Measurements from ENCODE around the gene PREP. TPM values are rescaled to one million over a fixed set of nuclear protein-coding genes. Genes with fewer than 3 reads are reported as not detected.

Gene PREP
- total RNA-seq, 2 donors from 2014 or later: 48.1 to 61.0 TPM

GRCh38 chr6:105278035-105278434, 124.8 kb downstream of the PREP start:
- H3K27ac Mint-ChIP-seq: no peak overlapping the region
- H3K4me1 Mint-ChIP-seq (ENCODE audit: low read depth in 2 of 2): no peaks in the 10 kb centered on the region
- no peaks in the 10 kb centered on the region for H3K27me3 Mint-ChIP-seq
- peaks cover 28% of the 10 kb centered on the region for H3K36me3 Mint-ChIP-seq
- ATAC-seq (no peak), DNase-seq (ENCODE audit: low spot score) (no peak)
- no peak overlapping the region for H3K4me3 Mint-ChIP-seq
- H3K9me3 Mint-ChIP-seq: no peaks in the 10 kb centered on the region

DNA sequence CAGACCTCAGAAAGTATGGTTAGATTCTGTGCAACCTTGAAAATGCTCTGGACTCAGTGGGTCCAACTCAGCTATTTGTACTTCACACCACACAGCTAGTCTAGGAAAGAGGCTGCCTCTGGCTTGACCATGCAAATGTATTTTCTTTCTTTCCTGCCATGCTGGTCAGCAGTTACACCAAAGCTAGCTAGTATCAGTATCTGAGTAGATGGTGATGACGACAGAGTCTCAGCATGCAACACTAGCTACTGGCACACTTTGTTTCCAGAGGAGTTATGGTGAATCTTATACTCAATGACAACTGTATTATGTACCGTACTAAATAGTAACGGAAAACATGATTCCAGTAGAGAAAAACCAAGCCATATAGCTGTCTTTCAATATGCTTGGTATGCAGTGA, 126.5 kb downstream of the PREP start:
- H3K4me1 Mint-ChIP-seq (ENCODE audit: low read depth in 2 of 2): no peaks in the 10 kb centered on the region
- no peak overlapping the region for H3K4me3 Mint-ChIP-seq
- H3K27me3 Mint-ChIP-seq: no peaks in the 10 kb centered on the region
- H3K9me3 Mint-ChIP-seq: no peaks in the 10 kb centered on the region
- H3K36me3 Mint-ChIP-seq: peaks cover 22% of the 10 kb centered on the region
- DNase-seq (ENCODE audit: low spot score): no peak
- H3K27ac Mint-ChIP-seq: no peak overlapping the region
- no peak for ATAC-seq

GRCh38 chr6:105275542-105275941, 127.3 kb downstream of the PREP start:
- Mint-ChIP-seq H3K27ac (no peak overlapping the region), H3K4me1 (ENCODE audit: low read depth in 2 of 2) (no peaks in the 10 kb centered on the region), H3K27me3 (no peaks in the 10 kb centered on the region), H3K4me3 (no peak overlapping the region), H3K9me3 (no peaks in the 10 kb centered on the region), H3K36me3 (peaks cover 21% of the 10 kb centered on the region)
- no peak for DNase-seq (ENCODE audit: low spot score)
- ATAC-seq: no peak

GRCh38 chr6:105274678-105275077, 128.2 kb downstream of the PREP start:
- DNase-seq (ENCODE audit: low spot score) (no peak), ATAC-seq (no peak)
- Mint-ChIP-seq H3K9me3 (no peaks in the 10 kb centered on the region), H3K4me1 (ENCODE audit: low read depth in 2 of 2) (no peaks in the 10 kb centered on the region), H3K27me3 (no peaks in the 10 kb centered on the region), H3K4me3 (no peak overlapping the region), H3K27ac (no peak overlapping the region), H3K36me3 (peaks cover 21% of the 10 kb centered on the region)

- H3K27ac Mint-ChIP-seq: no peak overlapping the region
- H3K4me1 Mint-ChIP-seq (ENCODE audit: low read depth in 2 of 2): no peaks in the 10 kb centered on the region
- ATAC-seq (no peak), DNase-seq (ENCODE audit: low spot score) (no peak)
- H3K4me3 Mint-ChIP-seq: no peak overlapping the region
- H3K27me3 Mint-ChIP-seq: no peaks in the 10 kb centered on the region
- H3K9me3 Mint-ChIP-seq: no peaks in the 10 kb centered on the region
- peaks cover 21% of the 10 kb centered on the region for H3K36me3 Mint-ChIP-seq
These were observed 129.3 kb downstream of the PREP start for GRCh38 chr6:105273589-105273988.

DNA sequence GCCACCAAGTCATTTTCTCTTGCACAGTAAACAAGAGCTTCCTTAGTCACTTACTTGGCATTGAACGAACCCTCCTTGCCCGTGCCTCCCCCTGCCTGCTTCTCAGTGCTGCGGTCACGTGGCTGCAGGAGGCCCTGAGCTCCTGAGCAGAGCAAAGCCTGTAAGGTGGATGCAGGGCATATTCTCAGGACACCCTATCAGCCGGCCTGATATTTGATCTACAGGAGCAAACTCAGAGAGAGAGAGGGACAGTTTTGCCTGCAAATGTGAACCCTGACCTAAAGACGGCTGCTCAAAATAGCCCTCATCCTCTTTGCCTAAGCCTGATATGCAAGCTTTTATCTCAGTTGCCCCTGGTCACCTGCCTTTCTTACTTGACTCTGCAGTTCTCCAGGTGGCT, 130.1 kb downstream of the PREP start:
- H3K27me3 Mint-ChIP-seq: no peaks in the 10 kb centered on the region
- ATAC-seq (no peak), DNase-seq (ENCODE audit: low spot score) (no peak)
- peaks cover 21% of the 10 kb centered on the region for H3K36me3 Mint-ChIP-seq
- H3K27ac Mint-ChIP-seq: no peak overlapping the region
- no peaks in the 10 kb centered on the region for H3K9me3 Mint-ChIP-seq
- H3K4me1 Mint-ChIP-seq (ENCODE audit: low read depth in 2 of 2): no peaks in the 10 kb centered on the region
- no peak overlapping the region for H3K4me3 Mint-ChIP-seq

DNA sequence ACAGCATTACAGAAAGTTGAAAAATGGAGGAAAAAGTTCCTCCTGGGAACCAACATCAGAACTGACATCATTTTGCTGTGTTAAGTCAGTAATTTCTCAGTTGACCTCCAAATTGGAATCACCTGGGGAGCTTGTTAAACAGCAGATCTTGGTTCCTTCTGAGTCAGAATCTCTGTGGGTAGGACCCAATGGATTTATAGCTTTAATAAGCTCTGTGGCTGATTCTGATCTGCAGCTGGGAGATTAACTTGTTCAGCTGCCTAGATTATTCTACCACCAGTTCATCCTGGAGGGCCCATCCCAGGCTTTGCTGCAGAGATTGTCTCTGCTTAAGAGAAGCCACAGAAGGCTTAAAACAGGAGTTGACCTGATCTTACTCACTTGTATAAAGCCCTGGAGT, 132.4 kb downstream of the PREP start:
- Mint-ChIP-seq H3K27me3 (peaks cover 4 to 6% of the 10 kb centered on the region in 2 donors), H3K4me1 (ENCODE audit: low read depth in 2 of 2) (no peaks in the 10 kb centered on the region), H3K36me3 (peaks cover 7% of the 10 kb centered on the region), H3K4me3 (no peak overlapping the region), H3K27ac (no peak overlapping the region), H3K9me3 (no peaks in the 10 kb centered on the region)
- ATAC-seq: no peak
- no peak for DNase-seq (ENCODE audit: low spot score)

- Mint-ChIP-seq H3K4me1 (ENCODE audit: low read depth in 2 of 2) (peaks cover 0 to under 1% of the 10 kb centered on the region in 2 donors), H3K4me3 (no peak overlapping the region), H3K27ac (no peak overlapping the region), H3K9me3 (no peaks in the 10 kb centered on the region), H3K36me3 (peaks cover 6% of the 10 kb centered on the region), H3K27me3 (peaks cover 4 to 11% of the 10 kb centered on the region in 2 donors)
- no peak for ATAC-seq
- DNase-seq (ENCODE audit: low spot score): no peak
These were observed 133.5 kb downstream of the PREP start for GRCh38 chr6:105269390-105269789.

DNA sequence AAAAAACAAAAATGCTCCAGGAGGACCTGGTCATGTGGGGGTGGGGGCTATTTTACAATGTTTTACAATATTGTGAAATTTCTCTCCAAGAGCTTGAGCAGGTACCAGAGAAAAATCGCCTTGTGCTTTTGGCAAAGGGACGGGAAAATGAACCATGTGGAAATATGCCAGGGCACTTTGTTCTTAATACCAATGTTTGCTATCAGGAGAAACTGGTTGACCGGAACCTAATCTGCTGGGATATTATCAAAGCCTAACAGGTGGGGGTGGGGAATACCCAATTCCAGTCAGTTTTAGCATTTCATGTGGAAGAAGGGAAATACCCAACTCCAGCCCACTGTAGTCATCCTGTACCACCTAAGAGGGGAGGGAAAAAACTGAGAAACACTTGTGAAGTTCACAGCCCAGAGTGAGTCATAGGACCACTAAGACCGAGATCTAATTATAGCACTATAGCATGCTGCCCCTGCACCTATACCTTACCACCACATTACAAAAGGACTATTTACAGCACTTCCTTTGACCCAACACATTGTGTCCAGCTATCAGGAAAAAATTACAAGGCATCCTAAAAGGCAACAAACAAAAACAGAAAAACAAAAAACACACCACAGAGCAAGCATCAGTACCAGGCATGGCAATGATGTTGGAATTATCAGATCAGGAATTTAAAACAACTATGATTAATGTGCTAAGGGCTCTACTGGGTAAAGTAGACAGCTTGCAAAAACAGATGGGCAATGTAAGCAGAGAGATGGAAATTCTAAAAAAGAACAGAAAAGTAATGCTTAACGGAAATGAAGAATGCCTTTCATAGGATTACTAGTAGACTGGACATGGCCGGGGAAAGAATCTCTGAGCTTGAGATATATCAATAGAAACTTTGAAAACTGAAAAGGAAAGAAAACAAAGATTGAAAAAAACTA, 138.9 kb downstream of the PREP start:
- DNase-seq (ENCODE audit: low spot score) (no peak), ATAC-seq (peak; percentile 70 to 96)
- Mint-ChIP-seq H3K4me1 (ENCODE audit: low read depth in 2 of 2) (peaks cover 5 to 8% of the 10 kb centered on the region in 2 donors), H3K9me3 (no peaks in the 10 kb centered on the region), H3K27ac (no peak overlapping the region), H3K4me3 (peak overlapping the region; percentile 37), H3K36me3 (peaks cover 6% of the 10 kb centered on the region), H3K27me3 (peaks cover 18 to 33% of the 10 kb centered on the region in 2 donors)

DNA sequence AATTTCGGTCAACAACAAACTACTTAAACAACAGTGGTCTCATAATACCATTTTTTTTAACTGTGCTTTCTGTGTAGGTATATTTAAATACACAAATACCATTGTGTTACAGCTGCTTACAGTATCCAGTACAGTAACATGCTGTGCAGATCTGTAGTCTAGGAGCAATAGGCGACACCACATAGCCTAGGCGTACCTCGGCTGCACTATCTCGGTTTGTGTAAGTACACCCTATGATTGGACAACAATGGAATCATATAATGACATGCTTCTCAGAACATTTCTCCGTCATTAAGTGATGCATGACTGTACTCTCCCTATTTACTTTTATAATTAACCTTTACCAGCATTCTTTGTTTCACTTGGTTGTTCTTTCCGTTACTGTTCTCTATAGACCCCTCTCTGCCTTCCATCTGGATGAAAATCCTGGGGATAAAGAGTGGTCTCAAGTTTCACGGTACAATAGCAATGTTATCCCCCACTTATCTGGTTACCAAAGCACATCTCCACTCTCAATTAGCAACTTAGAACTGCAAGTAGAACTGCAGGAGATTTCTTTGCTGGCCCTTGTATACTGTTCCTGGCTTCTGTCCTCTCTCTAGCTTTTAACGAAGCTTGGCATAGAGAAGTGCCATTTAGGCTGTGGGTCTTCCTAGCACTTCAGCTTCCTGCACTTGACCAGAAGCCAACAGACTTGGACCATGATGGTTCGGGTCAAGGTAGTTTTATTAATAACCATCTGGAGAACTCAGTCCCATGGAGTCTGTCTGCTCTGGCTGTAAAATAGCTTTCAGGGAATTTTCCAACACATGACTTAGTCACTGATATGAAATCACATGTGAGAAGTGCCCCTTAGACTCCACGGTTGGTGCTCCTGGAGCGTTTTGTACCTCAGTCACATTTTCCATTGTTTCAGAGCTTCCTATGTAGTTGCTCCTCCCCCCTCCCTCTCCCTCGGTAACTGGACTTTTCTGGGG, 142.7 kb downstream of the PREP start:
- Mint-ChIP-seq H3K9me3 (no peaks in the 10 kb centered on the region), H3K4me1 (ENCODE audit: low read depth in 2 of 2) (peaks cover 5 to 8% of the 10 kb centered on the region in 2 donors), H3K36me3 (no peaks in the 10 kb centered on the region), H3K4me3 (no peak overlapping the region), H3K27me3 (peaks cover 21 to 42% of the 10 kb centered on the region in 2 donors), H3K27ac (no peak overlapping the region)
- ATAC-seq (no peak), DNase-seq (ENCODE audit: low spot score) (no peak)

GRCh38 chr6:105258816-105259215, 144.1 kb downstream of the PREP start:
- no peaks in the 10 kb centered on the region for H3K9me3 Mint-ChIP-seq
- no peaks in the 10 kb centered on the region for H3K36me3 Mint-ChIP-seq
- peaks cover under 1% of the 10 kb centered on the region in 2 donors for H3K4me1 Mint-ChIP-seq (ENCODE audit: low read depth in 2 of 2)
- no peak overlapping the region for H3K4me3 Mint-ChIP-seq
- no peak overlapping the region for H3K27ac Mint-ChIP-seq
- no peak for DNase-seq (ENCODE audit: low spot score)
- peaks cover 20 to 33% of the 10 kb centered on the region in 2 donors for H3K27me3 Mint-ChIP-seq
- ATAC-seq: no peak

DNA sequence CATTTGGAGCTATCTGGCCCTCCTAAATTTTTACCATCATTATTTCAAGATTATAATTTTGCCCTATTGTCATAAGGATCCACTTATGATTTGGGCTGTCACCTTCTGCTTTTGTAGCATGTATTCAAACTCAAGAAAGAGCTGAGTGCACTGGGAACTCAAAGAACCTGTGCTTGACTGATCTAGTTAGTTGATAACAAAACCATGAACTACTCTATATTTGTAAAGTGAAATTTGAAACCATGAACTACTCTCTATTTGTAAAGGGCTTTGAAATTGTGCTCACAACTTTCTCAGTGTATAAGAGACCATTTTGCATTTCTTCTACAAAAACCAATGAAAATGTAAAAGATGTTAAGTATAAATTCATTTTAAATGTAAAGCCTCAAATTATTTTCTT, 145.5 kb downstream of the PREP start:
- ATAC-seq: no peak
- Mint-ChIP-seq H3K4me3 (no peak overlapping the region), H3K36me3 (no peaks in the 10 kb centered on the region), H3K27ac (no peak overlapping the region), H3K4me1 (ENCODE audit: low read depth in 2 of 2) (no peaks in the 10 kb centered on the region), H3K27me3 (peaks cover 23 to 37% of the 10 kb centered on the region in 2 donors), H3K9me3 (no peaks in the 10 kb centered on the region)
- no peak for DNase-seq (ENCODE audit: low spot score)

- Mint-ChIP-seq H3K9me3 (no peaks in the 10 kb centered on the region), H3K4me3 (no peak overlapping the region), H3K27me3 (peaks cover 27 to 42% of the 10 kb centered on the region in 2 donors), H3K4me1 (ENCODE audit: low read depth in 2 of 2) (no peaks in the 10 kb centered on the region), H3K36me3 (no peaks in the 10 kb centered on the region), H3K27ac (no peak overlapping the region)
- DNase-seq (ENCODE audit: low spot score) (no peak), ATAC-seq (no peak)
These were observed 146.3 kb downstream of the PREP start for GRCh38 chr6:105256619-105257018.

- Mint-ChIP-seq H3K9me3 (no peaks in the 10 kb centered on the region), H3K27me3 (peaks cover 21 to 34% of the 10 kb centered on the region in 2 donors), H3K27ac (no peak overlapping the region), H3K4me3 (no peak overlapping the region), H3K4me1 (ENCODE audit: low read depth in 2 of 2) (no peaks in the 10 kb centered on the region), H3K36me3 (no peaks in the 10 kb centered on the region)
- no peak for ATAC-seq
- no peak for DNase-seq (ENCODE audit: low spot score)
These were observed 149.1 kb downstream of the PREP start for GRCh38 chr6:105253787-105254186.

Data from natural killer cell treated with Interleukin-12 subunit alpha and Interleukin-12 subunit beta and Interleukin-15 and Interleukin-18, amount 100 ng/mL, for 72 hours (primary cell).